Measurements from ENCODE around the gene ALG8. TPM values are rescaled to one million over a fixed set of nuclear protein-coding genes. Genes with fewer than 3 reads are reported as not detected.
"Not testable (repeated sequence)": the region's sequence is repeated elsewhere in the genome, so short reads cannot be mapped to it uniquely, and the experiment has no call there.

ALG8 gene
- total and polyA plus RNA-seq, 12 donors: 28.9 to 129 (median 53.3) TPM

GRCh38 chr11:78094250-78094649 is 45.2 kb downstream of the ALG8 start:
- H3K9me3 ChIP-seq (replicated peaks in 1 of 3): no peaks in the 10 kb centered on the region
- no peak for DNase-seq
- H3K36me3 ChIP-seq (replicated peaks in 1 of 2): no peaks in the 10 kb centered on the region
- 82 to 96% (median 89%) methylated on average over 2 of the region's 2 CpGs for WGBS, 4 donors
- no peak for TF ChIP-seq CTCF (IDR thresholded peaks at IDR 0.05)
- no peaks in the 10 kb centered on the region for H3K4me1 ChIP-seq (replicated peaks in 1 of 2)
- no peak overlapping the region for H3K27ac ChIP-seq
- intact Hi-C loops (cut with DNase I): no loop called here
- H3K4me3 ChIP-seq: no peak overlapping the region
- no peaks in the 10 kb centered on the region for H3K27me3 ChIP-seq

GRCh38 chr11:78086521-78087074 is 52.8 kb downstream of the ALG8 start:
- DNase-seq; H3K9me3 ChIP-seq (replicated peaks in 1 of 3); H3K27ac ChIP-seq; H3K4me3 ChIP-seq; H3K4me1 ChIP-seq (replicated peaks in 1 of 2); intact Hi-C loops (cut with DNase I); H3K27me3 ChIP-seq; H3K36me3 ChIP-seq (replicated peaks in 1 of 2): not testable (repeated sequence)
- WGBS, 4 donors: 80 to 93% (median 91%) methylated on average over 6 of the region's 6 CpGs

GRCh38 chr11:78085972-78086371 is 53.5 kb downstream of the ALG8 start:
- intact Hi-C loops (cut with DNase I): no loop called here
- DNase-seq: no peak
- H3K27me3 ChIP-seq: no peaks in the 10 kb centered on the region
- no peak overlapping the region for H3K4me3 ChIP-seq
- H3K27ac ChIP-seq: no peak overlapping the region
- H3K36me3 ChIP-seq (replicated peaks in 1 of 2): no peaks in the 10 kb centered on the region
- no peaks in the 10 kb centered on the region for H3K4me1 ChIP-seq (replicated peaks in 1 of 2)
- no peaks in the 10 kb centered on the region for H3K9me3 ChIP-seq (replicated peaks in 1 of 3)
- TF ChIP-seq POLR2A (IDR thresholded peaks at IDR 0.05) (no peak), CTCF (IDR thresholded peaks at IDR 0.05) (no peak)
- 50 to 62% (median 53%) methylated on average over 3 of the region's 3 CpGs for WGBS, 4 donors

GRCh38 chr11:78084506-78084905 is 54.9 kb downstream of the ALG8 start:
- H3K4me3 ChIP-seq; intact Hi-C loops (cut with DNase I); H3K9me3 ChIP-seq (replicated peaks in 1 of 3); H3K4me1 ChIP-seq (replicated peaks in 1 of 2); H3K27ac ChIP-seq; H3K27me3 ChIP-seq; DNase-seq; H3K36me3 ChIP-seq (replicated peaks in 1 of 2): not testable (repeated sequence)
- 70 to 90% (median 79%) methylated on average over 8 of the region's 8 CpGs for WGBS, 4 donors

GRCh38 chr11:78083021-78083420 is 56.4 kb downstream of the ALG8 start:
- no peak overlapping the region for H3K4me3 ChIP-seq
- 50 to 88% (median 76%) methylated on average over 2 to 4 of the region's 4 CpGs for WGBS, 4 donors

More at GRCh38 chr11:78083021-78083420, 56.4 kb downstream of the ALG8 start:
- Histone ChIP-seq H3K36me3 (replicated peaks in 1 of 2) (no peaks in the 10 kb centered on the region), H3K27me3 (no peaks in the 10 kb centered on the region), H3K9me3 (replicated peaks in 1 of 3) (no peaks in the 10 kb centered on the region), H3K4me1 (replicated peaks in 1 of 2) (peaks cover 7 to 9% of the 10 kb centered on the region in 2 donors), H3K27ac (no peak overlapping the region)
- intact Hi-C loops (cut with DNase I): no loop called here
- DNase-seq: no peak
- no peak for TF ChIP-seq CTCF (IDR thresholded peaks at IDR 0.05)
- TF ChIP-seq POLR2A (IDR thresholded peaks at IDR 0.05): no peak

Data from adrenal gland (tissue), 12 donors.